GM21423 (cell line): ENCODE measurements around the gene TAAR2.
"Not testable (repeated sequence)": the region's sequence is repeated elsewhere in the genome, so short reads cannot be mapped to it uniquely, and the experiment has no call there.

Experiments
- ATAC-seq: cut with Tn5 transposase; IDR thresholded peaks from one replicate; pipeline ENCODE4 v1.9.1; 2021; ENCODE audit warnings: mild to moderate bottlenecking, moderate library complexity; ENCODE audit not compliant: unreplicated experiment

TAAR2 gene

GRCh38 chr6:132614554-132614953 is 9.5 kb downstream of the TAAR2 start:
- no peak for ATAC-seq

DNA sequence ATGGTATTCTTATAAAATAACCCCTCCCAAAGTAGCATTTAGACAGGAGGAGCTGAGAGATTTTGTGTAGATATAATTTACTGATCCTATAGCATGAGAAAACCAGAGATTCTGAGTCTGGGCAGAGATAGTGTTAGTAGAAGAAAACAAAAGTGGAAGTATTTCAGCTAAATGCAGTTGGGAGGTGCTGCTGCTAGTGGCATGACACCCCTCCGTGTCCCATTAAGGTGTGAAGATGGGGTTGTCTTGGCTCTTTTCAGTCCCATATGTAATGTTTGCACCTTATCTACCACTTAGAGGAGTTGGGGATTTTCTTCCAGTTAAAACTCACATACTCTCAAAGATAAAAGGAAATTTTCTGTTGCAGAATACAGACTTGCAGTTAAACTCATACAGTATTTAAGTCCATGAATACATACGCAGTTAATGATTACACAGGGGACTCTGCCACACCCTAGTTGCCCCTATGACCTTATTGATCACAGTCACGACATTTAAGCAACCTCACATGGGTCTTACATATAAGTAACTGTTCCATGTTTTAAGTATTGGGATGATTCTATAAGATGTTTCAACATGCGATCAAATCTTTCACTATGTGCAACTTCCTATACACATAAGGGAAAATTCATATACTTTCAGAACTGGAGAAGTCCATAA is 11.5 kb downstream of the TAAR2 start:
- peak; percentile 48 for ATAC-seq

- no peak for ATAC-seq
Measured at GRCh38 chr6:132611616-132612015, 12.5 kb downstream of the TAAR2 start.

GRCh38 chr6:132607544-132608233 is 16.4 kb downstream of the TAAR2 start:
- peak; percentile 82 for ATAC-seq

- ATAC-seq: no peak
Measured at GRCh38 chr6:132604635-132605152, 19.4 kb downstream of the TAAR2 start.

DNA sequence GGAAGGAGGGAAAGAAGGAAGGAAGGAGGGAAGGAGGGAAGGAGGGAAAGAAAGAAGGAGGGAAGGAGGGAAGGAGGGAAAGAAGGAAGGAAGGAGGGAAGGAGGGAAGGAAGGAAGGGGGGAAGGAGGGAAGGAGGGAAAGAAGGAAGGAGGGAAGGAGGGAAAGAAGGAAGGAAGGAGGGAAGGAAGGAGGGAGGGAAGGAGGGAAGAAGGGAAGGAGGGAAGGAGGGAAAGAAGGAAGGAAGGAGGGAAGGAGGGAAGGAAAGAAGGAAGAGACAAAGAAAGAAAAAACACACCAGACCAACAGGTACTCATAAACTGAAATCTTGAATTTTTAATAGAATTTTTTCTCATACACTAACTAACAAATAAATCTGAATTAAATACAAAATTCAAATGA is 23.2 kb downstream of the TAAR2 start:
- not testable (repeated sequence) for ATAC-seq

GRCh38 chr6:132598473-132598872 is 25.6 kb downstream of the TAAR2 start:
- ATAC-seq: peak; percentile 62

- no peak for ATAC-seq
Measured at GRCh38 chr6:132596201-132596600, 27.9 kb downstream of the TAAR2 start.

DNA sequence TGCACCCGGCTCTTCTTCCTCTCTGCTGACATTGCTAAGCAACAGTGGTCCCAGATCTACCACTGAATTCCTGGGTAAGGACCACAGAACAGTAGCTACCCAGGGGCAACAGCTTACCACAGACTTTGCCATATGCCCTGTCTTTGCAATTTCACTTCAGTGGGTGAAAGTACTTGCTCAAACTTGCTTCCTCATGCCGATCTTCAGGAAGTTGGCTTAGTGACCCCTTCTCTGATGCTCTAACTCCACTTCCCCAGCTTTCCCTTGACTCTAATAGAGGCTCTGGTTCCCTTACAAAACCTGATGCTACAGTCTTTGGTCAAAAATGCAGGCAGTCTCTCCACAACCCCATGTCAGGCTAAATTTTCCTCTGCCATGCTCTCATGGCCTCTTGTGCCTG is 31.2 kb downstream of the TAAR2 start:
- ATAC-seq: no peak

GRCh38 chr6:132590362-132590761 is 33.7 kb downstream of the TAAR2 start:
- no peak for ATAC-seq

- ATAC-seq: no peak
Measured at GRCh38 chr6:132589454-132589853, 34.6 kb downstream of the TAAR2 start, which contains the start of gene TAAR5. TAAR5 (minus strand) TSS chr6:132589741; CDS start chr6:132589686, 55 bp downstream.

DNA sequence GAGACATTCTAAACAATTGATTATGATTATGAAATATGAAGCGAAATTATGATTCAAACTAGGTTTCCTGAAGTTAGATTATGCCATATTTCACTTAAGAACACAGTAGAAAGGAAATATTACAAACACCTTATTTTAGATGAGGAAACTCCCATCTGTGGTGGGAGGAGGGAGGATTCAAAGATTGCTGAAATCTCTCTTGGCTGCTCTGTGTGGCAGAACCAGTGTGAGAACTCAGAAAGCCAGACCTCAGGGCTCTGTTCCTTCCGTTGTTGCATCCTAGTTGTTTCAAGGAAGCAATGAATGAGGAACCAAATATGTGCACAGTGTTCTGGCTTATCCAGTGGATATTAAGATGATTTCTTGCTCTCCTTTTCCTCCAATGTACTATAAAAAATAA is 36.7 kb downstream of the TAAR2 start:
- no peak for ATAC-seq

DNA sequence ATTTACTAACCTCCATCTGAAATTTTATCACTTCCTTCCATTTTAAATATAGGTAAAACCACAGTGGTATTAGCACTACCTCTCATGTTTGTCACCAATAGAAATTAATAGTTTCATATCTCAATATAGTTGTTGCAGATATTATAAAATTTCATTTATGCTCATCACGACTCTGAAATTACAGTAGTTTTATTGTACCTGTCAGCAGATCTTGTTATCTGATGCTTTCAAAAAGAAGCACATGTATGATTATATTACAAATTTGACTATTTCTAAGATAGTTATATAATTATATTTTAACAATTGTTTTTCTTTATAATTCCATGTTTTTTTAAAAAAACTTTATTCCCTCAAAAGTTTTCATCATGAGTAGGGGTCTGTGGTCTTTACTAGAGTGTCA is 39.4 kb downstream of the TAAR2 start:
- ATAC-seq: no peak

DNA sequence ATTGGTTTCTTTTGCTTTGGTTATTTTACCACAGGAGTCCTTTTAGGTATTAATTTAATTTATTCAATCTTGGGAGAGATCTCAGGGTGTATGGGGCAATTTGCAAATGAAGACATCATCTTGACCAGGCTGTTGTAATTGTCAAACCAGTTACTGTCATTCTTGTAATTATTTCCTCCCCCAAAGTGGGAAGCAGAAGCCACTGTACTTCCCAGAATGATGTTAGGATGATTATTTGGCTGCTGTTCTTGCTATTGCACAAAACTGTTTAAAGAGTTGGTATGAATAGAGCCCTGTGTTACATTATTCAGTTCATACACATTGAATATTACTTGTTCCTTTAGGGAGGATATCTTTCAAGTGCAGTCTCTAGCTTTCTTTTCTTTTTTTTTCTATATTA is 52.3 kb downstream of the TAAR2 start:
- no peak for ATAC-seq

GRCh38 chr6:132570221-132570777 is 53.8 kb downstream of the TAAR2 start, which contains the start of gene TAAR6:
TAAR6 (plus strand) TSS chr6:132570322; CDS start chr6:132570322, 0 bp downstream.
- ATAC-seq: no peak

DNA sequence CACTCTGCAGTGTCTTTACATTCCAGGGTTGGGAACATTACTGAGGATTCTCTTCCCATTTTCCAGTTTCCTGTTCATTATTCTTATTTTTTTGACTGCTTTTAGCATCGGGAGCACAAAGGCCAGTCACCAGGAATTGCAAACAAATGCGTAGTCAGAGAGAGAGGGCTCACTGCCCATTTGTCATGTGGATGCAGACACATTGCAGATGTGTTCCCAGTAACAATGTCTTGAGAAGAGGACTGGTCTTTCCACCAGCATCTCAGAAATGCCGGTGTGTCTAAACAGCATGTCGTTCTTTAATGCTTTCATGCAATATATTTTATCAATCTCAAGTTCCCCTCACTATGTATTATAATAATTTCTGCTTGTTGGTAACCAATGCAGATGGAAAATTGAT is 54.9 kb downstream of the TAAR2 start:
- ATAC-seq: no peak

GRCh38 chr6:132568611-132569010 is 55.5 kb downstream of the TAAR2 start:
- ATAC-seq: no peak

GRCh38 chr6:132567566-132567965 is 56.5 kb downstream of the TAAR2 start:
- ATAC-seq: no peak
